Measurements from ENCODE around the gene SLC5A5. TPM values are rescaled to one million over a fixed set of nuclear protein-coding genes. Genes with fewer than 3 reads are reported as not detected.

SLC5A5 gene
- total RNA-seq, 2 experiments from 2014 or later: 1.7 to 2.0 TPM

- Mint-ChIP-seq H3K27me3 (peaks cover 4% of the 10 kb centered on the region), H3K4me1 (peaks cover 2% of the 10 kb centered on the region), H3K27ac (no peak overlapping the region), H3K36me3 (ENCODE audit: low read depth) (no peaks in the 10 kb centered on the region), H3K4me3 (no peak overlapping the region), H3K9me3 (no peaks in the 10 kb centered on the region)
- ChIA-PET POLR2A (no interaction called here), CTCF (no interaction called here)
- DNase-seq: no peak
Observed at GRCh38 chr19:17922138-17922537, 50.4 kb downstream of the SLC5A5 start.

GRCh38 chr19:17926044-17926443 is 54.3 kb downstream of the SLC5A5 start:
- Mint-ChIP-seq H3K27ac (no peak overlapping the region), H3K4me1 (peaks cover 16% of the 10 kb centered on the region), H3K4me3 (no peak overlapping the region), H3K36me3 (ENCODE audit: low read depth) (no peaks in the 10 kb centered on the region), H3K9me3 (no peaks in the 10 kb centered on the region), H3K27me3 (peaks cover 1% of the 10 kb centered on the region)
- DNase-seq: no peak
- ChIA-PET POLR2A (no interaction called here), CTCF (interaction anchor here (0.7 to 1.2 kb wide), 4 partner anchors 12 to 234 kb away, joined by 3 to 5 read pairs (median 4); partner anchors contain the start of gene RPL18A)

GRCh38 chr19:17929056-17929455 is 57.3 kb downstream of the SLC5A5 start:
- H3K4me1 Mint-ChIP-seq: peaks cover 37% of the 10 kb centered on the region
- H3K9me3 Mint-ChIP-seq: no peaks in the 10 kb centered on the region
- H3K36me3 Mint-ChIP-seq (ENCODE audit: low read depth): no peaks in the 10 kb centered on the region
- CTCF ChIA-PET: interaction anchor here (1.0 to 7.4 kb wide), 3 partner anchors 9 to 72 kb away, joined by 4 to 313 read pairs (median 8); partner anchors contain the start of genes RPL18A and SLC5A5
- H3K27me3 Mint-ChIP-seq: peaks cover 1% of the 10 kb centered on the region
- DNase-seq: no peak
- POLR2A ChIA-PET: interaction anchor here (2.4 to 5.6 kb wide), 2 partner anchors 65 to 69 kb away, joined by 8 to 131 read pairs; partner anchors contain the start of gene RPL18A
- H3K27ac Mint-ChIP-seq: no peak overlapping the region
- no peak overlapping the region for H3K4me3 Mint-ChIP-seq

- CTCF ChIA-PET: interaction anchor here (0.7 to 7.4 kb wide), 20 partner anchors 12 to 546 kb away, joined by 3 to 313 read pairs (median 4); partner anchors contain the start of genes RPL18A and SLC5A5
- no peak for DNase-seq
- Mint-ChIP-seq H3K4me1 (peaks cover 37% of the 10 kb centered on the region), H3K9me3 (no peaks in the 10 kb centered on the region), H3K36me3 (ENCODE audit: low read depth) (no peaks in the 10 kb centered on the region), H3K27ac (no peak overlapping the region), H3K27me3 (peaks cover 1% of the 10 kb centered on the region), H3K4me3 (peak overlapping the region; percentile 42)
- POLR2A ChIA-PET: interaction anchor here (0.5 to 5.6 kb wide), 12 partner anchors 16 to 127 kb away, joined by 3 to 131 read pairs (median 8); partner anchors contain the start of genes JAK3, RPL18A and SLC5A5
Observed at GRCh38 chr19:17931532-17932191, 59.9 kb downstream of the SLC5A5 start.

- Mint-ChIP-seq H3K4me1 (peaks cover 36% of the 10 kb centered on the region), H3K4me3 (peak within 1 kb of the TSS; percentile 81), H3K27ac (peak within 1 kb of the TSS; percentile 87), H3K36me3 (ENCODE audit: low read depth) (no peaks in the 10 kb centered on the region), H3K27me3 (no peaks in the 10 kb centered on the region), H3K9me3 (no peaks in the 10 kb centered on the region)
- ChIA-PET CTCF (interaction anchor here (0.6 to 7.4 kb wide), 33 partner anchors 11 to 547 kb away, joined by 3 to 313 read pairs (median 3); partner anchors contain the start of genes JAK3, PIK3R2, RPL18A and SLC5A5), POLR2A (interaction anchor here (0.5 to 5.6 kb wide), 20 partner anchors 13 to 665 kb away, joined by 3 to 131 read pairs (median 6); partner anchors contain the start of genes BABAM1, FCHO1, JAK3 and PGLS)
- DNase-seq: peak; percentile 95
Observed at GRCh38 chr19:17932485-17933338, 61.0 kb downstream of the SLC5A5 start, which contains the start of gene CCDC124. CCDC124 (plus strand) TSS chr19:17933015; CDS start chr19:17936421, 3,406 bp downstream.

- POLR2A ChIA-PET: interaction anchor here (0.6 to 5.6 kb wide), 18 partner anchors 12 to 666 kb away, joined by 3 to 131 read pairs (median 6); partner anchors contain the start of genes BABAM1, FCHO1, JAK3 and RPL18A
Observed at GRCh38 chr19:17933414-17934129, 61.8 kb downstream of the SLC5A5 start.

GRCh38 chr19:17936379-17936778 is 64.6 kb downstream of the SLC5A5 start:
- no peak for DNase-seq
- Mint-ChIP-seq H3K27ac (no peak overlapping the region), H3K4me3 (no peak overlapping the region), H3K36me3 (ENCODE audit: low read depth) (no peaks in the 10 kb centered on the region), H3K4me1 (peaks cover 21% of the 10 kb centered on the region), H3K9me3 (no peaks in the 10 kb centered on the region), H3K27me3 (no peaks in the 10 kb centered on the region)
- POLR2A ChIA-PET: interaction anchor here (1.5 kb wide), 1 partner anchor 76 kb away, joined by 6 read pairs; the partner anchor contains the start of gene RPL18A
- CTCF ChIA-PET: interaction anchor here (0.7 to 4.6 kb wide), 4 partner anchors 9 to 228 kb away, joined by 3 to 148 read pairs (median 15); partner anchors contain the start of gene RPL18A

More at GRCh38 chr19:17933414-17934129, 61.8 kb downstream of the SLC5A5 start:
- Mint-ChIP-seq H3K36me3 (ENCODE audit: low read depth) (no peaks in the 10 kb centered on the region), H3K9me3 (no peaks in the 10 kb centered on the region), H3K4me1 (peaks cover 36% of the 10 kb centered on the region), H3K27ac (peak overlapping the region; percentile 87), H3K27me3 (no peaks in the 10 kb centered on the region), H3K4me3 (peak overlapping the region; percentile 81)
- CTCF ChIA-PET: interaction anchor here (0.6 to 7.4 kb wide), 27 partner anchors 12 to 548 kb away, joined by 3 to 313 read pairs (median 3); partner anchors contain the start of genes JAK3, PIK3R2, RPL18A and SLC5A5
- no peak for DNase-seq

- Mint-ChIP-seq H3K36me3 (ENCODE audit: low read depth) (no peaks in the 10 kb centered on the region), H3K4me1 (peaks cover 12% of the 10 kb centered on the region), H3K4me3 (no peak overlapping the region), H3K27ac (no peak overlapping the region), H3K9me3 (no peaks in the 10 kb centered on the region), H3K27me3 (no peaks in the 10 kb centered on the region)
- ChIA-PET POLR2A (interaction anchor here (0.8 to 1.6 kb wide), 5 partner anchors 57 to 153 kb away, joined by 3 to 11 read pairs (median 4); partner anchors contain the start of gene RPL18A), CTCF (interaction anchor here (0.9 to 4.6 kb wide), 19 partner anchors 8 to 316 kb away, joined by 3 to 148 read pairs (median 4); partner anchors contain the start of genes ARRDC2, RPL18A and SLC5A5)
- DNase-seq: no peak
Observed at GRCh38 chr19:17937371-17937900, 65.7 kb downstream of the SLC5A5 start.

- H3K9me3 Mint-ChIP-seq: no peaks in the 10 kb centered on the region
- CTCF ChIA-PET: interaction anchor here (0.8 to 4.6 kb wide), 23 partner anchors 9 to 316 kb away, joined by 3 to 148 read pairs (median 4); partner anchors contain the start of genes ARRDC2, RPL18A and SLC5A5
- H3K4me3 Mint-ChIP-seq: no peak overlapping the region
- no peaks in the 10 kb centered on the region for H3K36me3 Mint-ChIP-seq (ENCODE audit: low read depth)
- H3K27me3 Mint-ChIP-seq: no peaks in the 10 kb centered on the region
- peaks cover 8% of the 10 kb centered on the region for H3K4me1 Mint-ChIP-seq
- DNase-seq: peak; percentile 87
- H3K27ac Mint-ChIP-seq: no peak overlapping the region
- POLR2A ChIA-PET: interaction anchor here (0.8 to 2.1 kb wide), 8 partner anchors 56 to 187 kb away, joined by 3 to 11 read pairs (median 4); partner anchors contain the start of genes FCHO1 and RPL18A
Observed at GRCh38 chr19:17938092-17938845, 66.5 kb downstream of the SLC5A5 start.

GRCh38 chr19:17942181-17942580 is 70.4 kb downstream of the SLC5A5 start:
- ChIA-PET POLR2A (interaction anchor here (1.4 kb wide), 1 partner anchor 52 kb away, joined by 3 read pairs; no protein-coding TSS in a partner anchor), CTCF (interaction anchor here (6.8 kb wide), 1 partner anchor 54 kb away, joined by 55 read pairs; no protein-coding TSS in a partner anchor)
- Mint-ChIP-seq H3K27me3 (no peaks in the 10 kb centered on the region), H3K9me3 (no peaks in the 10 kb centered on the region), H3K4me1 (peaks cover 9% of the 10 kb centered on the region), H3K27ac (no peak overlapping the region), H3K36me3 (ENCODE audit: low read depth) (no peaks in the 10 kb centered on the region), H3K4me3 (no peak overlapping the region)
- DNase-seq: no peak

All from activated CD4-positive, alpha-beta memory T cell treated with anti-CD3 and anti-CD28 coated beads, Interleukin-2, amount 10 ng/mL, durations not matched to agents 7 days and 5 days (primary cell).